ENCODE measurements around the gene SHISAL1.

Gene SHISAL1

DNA sequence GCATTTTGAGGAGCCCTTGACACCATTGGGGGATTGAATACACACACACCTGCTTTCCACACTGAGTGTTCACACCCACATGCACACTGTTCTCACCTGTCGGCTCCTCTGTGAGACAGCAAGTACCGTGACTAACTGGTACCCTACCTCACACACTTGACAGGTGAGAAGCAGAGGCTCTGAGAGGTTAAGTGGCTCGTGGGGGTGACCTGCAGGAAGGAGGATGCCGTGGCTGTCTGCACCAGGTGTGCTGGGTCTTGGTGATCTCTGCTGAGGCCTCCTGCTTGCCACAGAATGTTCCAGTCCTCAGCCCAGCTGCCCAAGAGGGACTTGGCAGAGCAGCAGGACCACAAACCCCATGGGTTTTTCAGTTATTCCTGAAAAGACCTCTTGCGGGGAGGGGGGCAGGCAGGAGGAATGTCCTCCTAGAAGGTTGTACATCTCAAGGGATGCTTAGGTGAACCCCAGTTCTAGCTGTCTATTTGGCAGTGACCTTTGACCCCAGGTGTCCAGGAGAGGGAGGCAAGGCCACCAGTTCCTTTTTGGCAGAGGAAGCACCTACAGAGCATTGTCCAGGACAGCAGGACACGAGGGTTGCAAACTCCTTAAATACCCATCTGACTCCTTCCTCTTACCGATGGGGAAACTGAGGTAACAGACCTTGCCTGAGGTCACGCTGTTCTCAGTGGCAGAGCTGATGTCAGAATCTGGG is 66.0 kb downstream of the SHISAL1 start:
- Histone ChIP-seq H3K4ac (ENCODE audit: low read depth in 1 of 2, low read length in 2 of 2) (no peak overlapping the region), H3K36me3 (ENCODE audit: control insufficient read depth in 1 of 2, insufficient read depth in 2 of 2, low read depth in 1 of 2, low read length in 2 of 2) (no peaks in the 10 kb centered on the region), H2BK120ac (ENCODE audit: low read depth, low read length) (no peak overlapping the region), H3K14ac (ENCODE audit: low read length in 2 of 2) (no peak overlapping the region), H3K27me3 (ENCODE audit: control insufficient read depth in 1 of 2, insufficient read depth in 1 of 2, low read length in 2 of 2) (peaks cover 0 to 19% of the 10 kb centered on the region in 2 experiments), H3K9me3 (ENCODE audit: control insufficient read depth, low read length) (peaks cover 25% of the 10 kb centered on the region), H3K4me1 (ENCODE audit: control insufficient read depth, insufficient read depth, low read depth, low read length) (no peaks in the 10 kb centered on the region), H3K4me2 (ENCODE audit: low read length, poor library complexity, severe bottlenecking) (no peak overlapping the region), H3K9ac (ENCODE audit: low read length) (no peak overlapping the region), H2BK15ac (ENCODE audit: low read depth, poor library complexity, severe bottlenecking) (no peak overlapping the region), H2AK5ac (ENCODE audit: low read length, severe bottlenecking) (no peak overlapping the region), H4K91ac (ENCODE audit: low read length) (no peak overlapping the region), H3K18ac (ENCODE audit: low read depth in 1 of 2, low read length in 2 of 2) (no peak overlapping the region), H3K4me3 (ENCODE audit: insufficient read depth in 1 of 2, low read depth in 1 of 2, low read length in 2 of 2) (no peak overlapping the region), H3K27ac (ENCODE audit: low read length, poor library complexity, severe bottlenecking) (no peak overlapping the region), H2BK5ac (ENCODE audit: low read depth, low read length, poor library complexity, severe bottlenecking) (no peak overlapping the region), H2AFZ (ENCODE audit: low read depth, low read length) (no peak overlapping the region), H3K79me1 (replicated peaks; ENCODE audit: low read length, poor library complexity, severe bottlenecking) (no peaks in the 10 kb centered on the region), H4K8ac (ENCODE audit: low read length) (no peak overlapping the region), H2BK12ac (ENCODE audit: low read length in 2 of 2) (no peak overlapping the region), H3K23ac (ENCODE audit: low read length in 2 of 2) (no peak overlapping the region)
- DNase-seq: no peak
- WGBS: 82% methylated on average over 7 of the region's 8 CpGs

DNA sequence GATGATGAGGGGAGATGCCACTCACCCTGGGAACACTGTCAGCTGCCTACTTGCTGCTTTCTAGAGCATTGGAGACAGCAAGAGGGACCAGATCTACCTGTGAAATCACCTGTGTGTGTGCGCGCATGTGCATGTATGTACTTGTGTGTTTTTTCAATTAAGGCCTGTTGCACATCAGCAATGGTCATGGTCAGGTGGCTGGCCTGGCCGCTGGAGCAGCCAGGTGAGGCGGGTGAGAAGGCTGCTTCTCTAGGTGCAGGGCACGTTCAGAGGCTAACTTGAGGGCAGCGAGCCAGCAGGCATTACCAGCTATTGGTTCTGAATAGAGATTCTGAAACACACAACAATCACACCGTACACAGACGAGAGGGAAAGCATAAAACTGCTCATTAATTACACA is 66.9 kb downstream of the SHISAL1 start:
- H4K91ac ChIP-seq (ENCODE audit: low read length): no peak overlapping the region
- H2BK12ac ChIP-seq (ENCODE audit: low read length in 2 of 2): no peak overlapping the region
- H3K36me3 ChIP-seq (ENCODE audit: control insufficient read depth in 1 of 2, insufficient read depth in 2 of 2, low read depth in 1 of 2, low read length in 2 of 2): no peaks in the 10 kb centered on the region
- no peak overlapping the region for H3K18ac ChIP-seq (ENCODE audit: low read depth in 1 of 2, low read length in 2 of 2)
- H2BK15ac ChIP-seq (ENCODE audit: low read depth, poor library complexity, severe bottlenecking): no peak overlapping the region
- no peak overlapping the region for H3K27ac ChIP-seq (ENCODE audit: low read length, poor library complexity, severe bottlenecking)
- H3K4me2 ChIP-seq (ENCODE audit: low read length, poor library complexity, severe bottlenecking): no peak overlapping the region
- H3K4me1 ChIP-seq (ENCODE audit: control insufficient read depth, insufficient read depth, low read depth, low read length): no peaks in the 10 kb centered on the region
- H2BK120ac ChIP-seq (ENCODE audit: low read depth, low read length): no peak overlapping the region
- H3K9ac ChIP-seq (ENCODE audit: low read length): no peak overlapping the region
- 82% methylated on average over 8 of the region's 8 CpGs for WGBS
- H3K4ac ChIP-seq (ENCODE audit: low read depth in 1 of 2, low read length in 2 of 2): no peak overlapping the region
- H3K23ac ChIP-seq (ENCODE audit: low read length in 2 of 2): no peak overlapping the region
- no peak overlapping the region for H2AFZ ChIP-seq (ENCODE audit: low read depth, low read length)
- H3K79me1 ChIP-seq (replicated peaks; ENCODE audit: low read length, poor library complexity, severe bottlenecking): no peaks in the 10 kb centered on the region
- no peak for DNase-seq
- no peak overlapping the region for H2AK5ac ChIP-seq (ENCODE audit: low read length, severe bottlenecking)
- no peak overlapping the region for H3K14ac ChIP-seq (ENCODE audit: low read length in 2 of 2)
- no peak overlapping the region for H3K4me3 ChIP-seq (ENCODE audit: insufficient read depth in 1 of 2, low read depth in 1 of 2, low read length in 2 of 2)
- peaks cover 20% of the 10 kb centered on the region for H3K9me3 ChIP-seq (ENCODE audit: control insufficient read depth, low read length)
- peaks cover 0 to 19% of the 10 kb centered on the region in 2 experiments for H3K27me3 ChIP-seq (ENCODE audit: control insufficient read depth in 1 of 2, insufficient read depth in 1 of 2, low read length in 2 of 2)
- H4K8ac ChIP-seq (ENCODE audit: low read length): no peak overlapping the region
- no peak overlapping the region for H2BK5ac ChIP-seq (ENCODE audit: low read depth, low read length, poor library complexity, severe bottlenecking)

DNA sequence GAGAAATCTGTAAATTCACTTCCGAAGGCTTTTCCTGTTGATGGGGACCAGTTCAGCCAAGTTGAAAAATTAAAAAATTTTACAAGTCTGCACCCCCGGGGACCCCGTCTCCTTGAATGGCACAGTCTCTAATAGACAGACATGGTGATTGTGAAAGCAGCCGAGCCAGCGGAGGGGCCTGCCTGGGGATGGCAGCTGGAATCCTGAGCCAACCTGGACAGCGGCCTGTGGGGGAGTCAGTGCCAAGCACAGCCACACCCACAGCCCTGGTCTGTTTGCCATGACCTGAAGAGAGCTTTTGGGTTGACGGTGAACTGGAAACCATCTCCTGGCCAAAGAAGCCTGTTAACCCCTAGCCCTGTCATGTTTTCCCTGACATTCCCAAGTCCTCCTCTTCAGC is 67.3 kb downstream of the SHISAL1 start:
- no peak overlapping the region for H3K9ac ChIP-seq (ENCODE audit: low read length)
- H2BK5ac ChIP-seq (ENCODE audit: low read depth, low read length, poor library complexity, severe bottlenecking): no peak overlapping the region
- peaks cover 16% of the 10 kb centered on the region for H3K9me3 ChIP-seq (ENCODE audit: control insufficient read depth, low read length)
- H4K91ac ChIP-seq (ENCODE audit: low read length): no peak overlapping the region
- H3K4me3 ChIP-seq (ENCODE audit: insufficient read depth in 1 of 2, low read depth in 1 of 2, low read length in 2 of 2): no peak overlapping the region
- no peaks in the 10 kb centered on the region for H3K79me1 ChIP-seq (replicated peaks; ENCODE audit: low read length, poor library complexity, severe bottlenecking)
- no peak overlapping the region for H2AFZ ChIP-seq (ENCODE audit: low read depth, low read length)
- DNase-seq: no peak
- WGBS: 90% methylated on average over 7 of the region's 7 CpGs
- H3K4me2 ChIP-seq (ENCODE audit: low read length, poor library complexity, severe bottlenecking): no peak overlapping the region
- no peak overlapping the region for H3K27ac ChIP-seq (ENCODE audit: low read length, poor library complexity, severe bottlenecking)
- no peak overlapping the region for H2BK15ac ChIP-seq (ENCODE audit: low read depth, poor library complexity, severe bottlenecking)
- no peak overlapping the region for H2AK5ac ChIP-seq (ENCODE audit: low read length, severe bottlenecking)
- H3K27me3 ChIP-seq (ENCODE audit: control insufficient read depth in 1 of 2, insufficient read depth in 1 of 2, low read length in 2 of 2): peaks cover 0 to 19% of the 10 kb centered on the region in 2 experiments
- no peak overlapping the region for H4K8ac ChIP-seq (ENCODE audit: low read length)
- H3K18ac ChIP-seq (ENCODE audit: low read depth in 1 of 2, low read length in 2 of 2): no peak overlapping the region
- H3K14ac ChIP-seq (ENCODE audit: low read length in 2 of 2): no peak overlapping the region
- H3K4ac ChIP-seq (ENCODE audit: low read depth in 1 of 2, low read length in 2 of 2): no peak overlapping the region
- no peaks in the 10 kb centered on the region for H3K36me3 ChIP-seq (ENCODE audit: control insufficient read depth in 1 of 2, insufficient read depth in 2 of 2, low read depth in 1 of 2, low read length in 2 of 2)
- H3K4me1 ChIP-seq (ENCODE audit: control insufficient read depth, insufficient read depth, low read depth, low read length): no peaks in the 10 kb centered on the region
- no peak overlapping the region for H2BK120ac ChIP-seq (ENCODE audit: low read depth, low read length)
- H2BK12ac ChIP-seq (ENCODE audit: low read length in 2 of 2): no peak overlapping the region
- no peak overlapping the region for H3K23ac ChIP-seq (ENCODE audit: low read length in 2 of 2)

DNA sequence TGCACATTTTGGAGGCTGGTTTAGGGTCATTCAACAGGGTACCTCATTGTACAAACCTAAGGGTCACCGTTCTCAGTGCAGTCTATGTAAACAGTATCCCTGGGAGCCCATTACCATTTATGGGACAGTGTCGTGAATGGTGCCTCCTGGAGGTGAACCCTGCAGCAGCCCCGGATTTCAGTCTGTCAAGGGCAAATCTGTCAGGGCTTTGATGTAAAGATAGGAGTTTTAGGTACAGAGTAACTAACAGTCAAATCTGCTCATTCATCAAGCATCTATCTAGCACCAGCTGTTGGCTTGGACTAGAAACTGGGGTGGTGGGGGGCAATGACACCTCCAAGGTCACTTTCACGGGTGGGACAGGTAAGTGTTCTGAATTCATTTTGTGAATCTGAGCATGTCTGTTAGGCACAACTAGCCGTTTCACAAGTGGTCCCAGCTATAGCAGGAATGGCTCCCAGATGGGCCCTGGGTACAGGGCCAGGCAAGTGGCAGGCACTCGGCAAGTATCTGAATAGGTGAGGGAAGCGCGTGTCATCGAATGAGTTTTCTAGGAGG is 68.4 kb downstream of the SHISAL1 start:
- 85% methylated on average over 8 of the region's 9 CpGs for WGBS
- Histone ChIP-seq H3K4ac (ENCODE audit: low read depth in 1 of 2, low read length in 2 of 2) (no peak overlapping the region), H3K4me1 (ENCODE audit: control insufficient read depth, insufficient read depth, low read depth, low read length) (no peaks in the 10 kb centered on the region), H4K91ac (ENCODE audit: low read length) (no peak overlapping the region), H4K8ac (ENCODE audit: low read length) (no peak overlapping the region), H3K23ac (ENCODE audit: low read length in 2 of 2) (no peak overlapping the region), H3K9me3 (ENCODE audit: control insufficient read depth, low read length) (peaks cover 6% of the 10 kb centered on the region), H3K27me3 (ENCODE audit: control insufficient read depth in 1 of 2, insufficient read depth in 1 of 2, low read length in 2 of 2) (peaks cover 0 to 19% of the 10 kb centered on the region in 2 experiments), H2BK12ac (ENCODE audit: low read length in 2 of 2) (no peak overlapping the region), H2BK120ac (ENCODE audit: low read depth, low read length) (no peak overlapping the region), H3K36me3 (ENCODE audit: control insufficient read depth in 1 of 2, insufficient read depth in 2 of 2, low read depth in 1 of 2, low read length in 2 of 2) (no peaks in the 10 kb centered on the region), H3K18ac (ENCODE audit: low read depth in 1 of 2, low read length in 2 of 2) (no peak overlapping the region), H3K14ac (ENCODE audit: low read length in 2 of 2) (no peak overlapping the region), H2AK5ac (ENCODE audit: low read length, severe bottlenecking) (no peak overlapping the region), H3K9ac (ENCODE audit: low read length) (no peak overlapping the region), H3K4me2 (ENCODE audit: low read length, poor library complexity, severe bottlenecking) (no peak overlapping the region), H2AFZ (ENCODE audit: low read depth, low read length) (no peak overlapping the region), H3K27ac (ENCODE audit: low read length, poor library complexity, severe bottlenecking) (no peak overlapping the region), H2BK15ac (ENCODE audit: low read depth, poor library complexity, severe bottlenecking) (no peak overlapping the region), H3K79me1 (replicated peaks; ENCODE audit: low read length, poor library complexity, severe bottlenecking) (no peaks in the 10 kb centered on the region), H3K4me3 (ENCODE audit: insufficient read depth in 1 of 2, low read depth in 1 of 2, low read length in 2 of 2) (no peak overlapping the region), H2BK5ac (ENCODE audit: low read depth, low read length, poor library complexity, severe bottlenecking) (no peak overlapping the region)
- DNase-seq: no peak
